Fibroblast of the aortic adventitia (primary cell): ENCODE results near the gene KCNN2. TPM values are rescaled to one million over a fixed set of nuclear protein-coding genes. Genes with fewer than 3 reads are reported as not detected.

Source experiments
- DNase-seq: peaks from one replicate; pipeline ENCODE4 v3.0.0-alpha.2; 2010; ENCODE audit warnings: low read depth
- H3K4me3 ChIP-seq: 2 replicates; pipeline ENCODE4 v1.5.1; 2011; ENCODE audit warnings: low read depth, mild to moderate bottlenecking, control low read depth, low read length, moderate library complexity
- CTCF ChIP-seq: IDR thresholded peaks from 2 replicates; pipeline ENCODE4 v1.5.1; 2011; ENCODE audit warnings: mild to moderate bottlenecking, low read length, control low read depth, inconsistent platforms; ENCODE audit not compliant: insufficient read depth
- total RNA-seq: library from RNA; depleted of rRNA; stranded (reverse); fragments of >200 nt; gene quantifications from 2 replicates; pipeline ENCODE4 v1.2.3, GENCODE V29; 2012; ENCODE audit warnings: low replicate concordance

Gene KCNN2
- total RNA-seq, 1 donor, result not detected

- no peak overlapping the region for H3K4me3 ChIP-seq
- no peak for TF ChIP-seq CTCF
- no peak for DNase-seq
Measured at GRCh38 chr5:114377050-114377844, 15.4 kb downstream of the KCNN2 start.

GRCh38 chr5:114377946-114378345 lies 16.1 kb downstream of the KCNN2 start:
- no peak for DNase-seq
- H3K4me3 ChIP-seq, result no peak overlapping the region
- no peak for TF ChIP-seq CTCF

DNA sequence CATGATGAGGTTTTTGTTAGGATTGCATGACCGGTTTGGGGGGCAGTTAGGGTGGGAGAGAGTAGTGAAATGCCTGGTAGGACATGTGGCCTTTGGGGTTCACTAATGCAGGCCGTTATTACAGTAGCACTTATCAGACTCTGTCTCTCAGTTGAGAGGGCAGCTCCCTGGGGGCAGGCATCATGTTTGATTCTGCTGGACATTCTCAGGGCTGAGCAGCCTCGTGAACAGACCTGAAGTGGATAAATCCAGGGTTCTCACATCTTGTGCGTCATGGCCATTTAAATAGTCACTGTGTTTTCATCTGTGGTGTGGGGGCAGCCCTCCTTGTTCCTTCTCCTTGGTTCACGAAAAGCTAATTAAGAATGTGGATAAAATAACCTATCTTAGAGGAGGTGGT lies 18.9 kb downstream of the KCNN2 start:
- DNase-seq, result no peak
- H3K4me3 ChIP-seq, result no peak overlapping the region
- no peak for TF ChIP-seq CTCF

GRCh38 chr5:114387433-114387832 lies 25.6 kb downstream of the KCNN2 start:
- DNase-seq, result no peak
- TF ChIP-seq CTCF, result no peak
- no peak overlapping the region for H3K4me3 ChIP-seq

DNA sequence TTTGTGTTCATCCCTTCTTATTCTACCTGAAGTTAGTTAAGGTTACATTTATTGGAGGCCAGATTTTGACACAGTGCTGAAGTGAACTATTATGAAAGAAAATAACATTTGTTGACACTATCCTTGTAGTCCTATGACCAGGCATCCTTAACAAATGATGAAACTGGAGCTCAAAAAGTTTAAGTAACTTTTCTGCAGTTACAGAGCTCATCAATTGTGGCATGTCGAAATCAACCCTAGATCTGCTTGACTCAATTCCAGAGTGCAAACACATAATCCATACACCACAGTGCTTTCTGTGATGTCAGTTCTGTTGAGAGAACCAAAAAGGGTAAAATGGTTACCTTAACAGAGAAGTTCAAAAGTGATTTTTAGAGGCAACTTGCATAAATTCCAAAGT lies 28.6 kb downstream of the KCNN2 start:
- no peak for DNase-seq
- no peak for TF ChIP-seq CTCF
- H3K4me3 ChIP-seq, result no peak overlapping the region

DNA sequence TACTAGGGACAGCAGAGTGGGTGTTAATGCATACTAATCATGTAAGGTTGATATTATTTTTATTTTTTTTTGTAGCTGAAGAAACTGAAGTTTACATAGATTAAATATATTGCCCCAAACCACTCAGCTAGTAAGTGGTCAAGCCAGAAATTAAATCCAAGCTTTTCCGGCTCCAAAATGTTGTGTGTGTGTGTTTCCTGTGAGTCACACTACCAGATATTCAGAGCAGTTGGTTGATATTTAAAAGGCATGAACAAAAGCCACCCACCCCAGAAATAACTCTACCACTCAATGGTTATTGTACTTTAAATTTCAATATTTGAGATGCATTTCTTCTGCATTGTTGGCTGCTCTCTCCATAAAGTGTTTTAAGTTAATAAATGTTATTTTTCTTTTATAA lies 29.5 kb downstream of the KCNN2 start:
- no peak overlapping the region for H3K4me3 ChIP-seq
- no peak for DNase-seq
- TF ChIP-seq CTCF, result no peak

- no peak for TF ChIP-seq CTCF
- DNase-seq, result no peak
- no peak overlapping the region for H3K4me3 ChIP-seq
Measured at GRCh38 chr5:114393159-114393558, 31.3 kb downstream of the KCNN2 start.
